Omental fat pad (tissue), 4 donors: ENCODE data around the gene KRTAP5-8. TPM values are rescaled to one million over a fixed set of nuclear protein-coding genes. Genes with fewer than 3 reads are reported as not detected.
"Not testable (repeated sequence)": the region's sequence is repeated elsewhere in the genome, so short reads cannot be mapped to it uniquely, and the experiment has no call there.

Source experiments
- ATAC-seq: fragments of 150-250 bp; one replicate; pipeline ENCODE4 v1.9.1; 2016; ENCODE audit warnings: mild to moderate bottlenecking, moderate library complexity; ENCODE audit not compliant: low FRiP score
- DNase-seq: peaks from one replicate; pipeline ENCODE4 v3.0.0-alpha.2; 2019; ENCODE audit warnings: low spot score
- total RNA-seq, 4 donors: library from RNA; depleted of rRNA; stranded (reverse); fragments of >200 nt; gene quantifications; one replicate each; pipeline ENCODE4 v1.1.0, GENCODE V29; 2016
- TF ChIP-seq, protein P1 (sequence below), 3 donors: fragments of 450-650 bp; IDR thresholded peaks; one replicate each; pipeline ENCODE4 v1.5.1; 2016 to 2017; ENCODE audit warnings: antibody characterized with exemption in 3 of 3, mild to moderate bottlenecking in 3 of 3, moderate library complexity in 2 of 3

Gene KRTAP5-8, protein sequence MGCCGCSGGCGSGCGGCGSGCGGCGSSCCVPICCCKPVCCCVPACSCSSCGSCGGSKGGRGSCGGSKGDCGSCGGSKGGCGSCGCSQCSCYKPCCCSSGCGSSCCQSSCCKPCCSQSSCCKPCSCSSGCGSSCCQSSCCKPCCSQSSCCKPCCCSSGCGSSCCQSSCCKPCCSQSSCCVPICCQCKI
- total RNA-seq: not detected

DNA sequence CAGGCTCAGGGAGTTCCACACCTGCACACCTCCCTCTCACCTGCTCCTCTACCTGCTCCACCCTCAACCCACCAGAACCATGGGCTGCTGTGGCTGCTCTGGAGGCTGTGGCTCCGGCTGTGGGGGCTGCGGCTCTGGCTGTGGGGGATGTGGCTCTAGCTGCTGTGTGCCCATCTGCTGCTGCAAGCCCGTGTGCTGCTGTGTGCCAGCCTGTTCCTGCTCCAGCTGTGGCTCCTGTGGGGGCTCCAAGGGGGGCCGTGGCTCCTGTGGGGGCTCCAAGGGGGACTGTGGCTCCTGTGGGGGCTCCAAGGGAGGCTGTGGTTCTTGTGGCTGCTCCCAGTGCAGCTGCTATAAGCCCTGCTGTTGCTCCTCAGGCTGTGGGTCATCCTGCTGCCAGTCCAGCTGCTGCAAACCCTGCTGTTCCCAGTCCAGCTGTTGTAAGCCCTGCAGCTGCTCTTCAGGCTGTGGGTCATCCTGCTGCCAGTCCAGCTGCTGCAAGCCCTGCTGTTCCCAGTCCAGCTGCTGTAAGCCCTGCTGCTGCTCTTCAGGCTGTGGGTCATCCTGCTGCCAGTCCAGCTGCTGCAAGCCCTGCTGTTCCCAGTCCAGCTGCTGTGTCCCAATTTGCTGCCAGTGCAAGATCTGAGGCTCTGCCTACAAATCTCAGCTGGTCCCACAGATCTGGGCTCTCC is at the start of gene KRTAP5-8:
TSS of gene KRTAP5-8 (plus strand) at position 49 of the 689 bp plus-strand sequence. CDS start at position 80, 31 bp downstream.
- DNase-seq, ATAC-seq: not testable (repeated sequence)

DNA sequence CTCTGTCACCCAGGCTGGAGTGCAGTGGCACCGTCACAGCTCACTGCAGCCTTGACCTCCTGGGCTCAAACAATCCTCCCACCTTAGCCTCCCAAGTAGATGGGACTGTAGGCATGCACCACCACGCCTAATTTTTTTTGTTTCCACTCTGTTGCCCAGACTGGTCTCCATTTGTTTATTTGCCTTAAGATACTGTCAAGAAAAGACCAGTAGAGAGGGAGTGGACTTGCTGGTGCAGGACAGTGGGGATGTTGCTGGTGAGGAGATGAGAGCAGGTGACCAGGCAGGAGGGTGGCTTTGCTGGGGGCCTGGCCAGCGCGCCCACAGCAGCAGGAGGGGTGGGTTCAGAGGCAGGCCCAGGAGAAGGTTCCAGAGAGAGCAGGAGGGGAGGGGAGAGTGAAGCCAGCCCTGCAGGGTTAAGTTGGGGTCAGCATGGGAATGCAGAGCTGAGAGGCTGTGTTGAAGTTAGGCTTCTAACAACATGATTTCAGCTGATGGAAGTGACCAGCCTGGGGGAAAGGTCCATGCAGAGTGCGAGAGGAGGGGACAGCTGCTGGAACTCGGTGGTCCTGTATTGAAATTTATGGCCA is 49.0 kb upstream of the KRTAP5-8 start:
- TF ChIP-seq, protein P1, sequence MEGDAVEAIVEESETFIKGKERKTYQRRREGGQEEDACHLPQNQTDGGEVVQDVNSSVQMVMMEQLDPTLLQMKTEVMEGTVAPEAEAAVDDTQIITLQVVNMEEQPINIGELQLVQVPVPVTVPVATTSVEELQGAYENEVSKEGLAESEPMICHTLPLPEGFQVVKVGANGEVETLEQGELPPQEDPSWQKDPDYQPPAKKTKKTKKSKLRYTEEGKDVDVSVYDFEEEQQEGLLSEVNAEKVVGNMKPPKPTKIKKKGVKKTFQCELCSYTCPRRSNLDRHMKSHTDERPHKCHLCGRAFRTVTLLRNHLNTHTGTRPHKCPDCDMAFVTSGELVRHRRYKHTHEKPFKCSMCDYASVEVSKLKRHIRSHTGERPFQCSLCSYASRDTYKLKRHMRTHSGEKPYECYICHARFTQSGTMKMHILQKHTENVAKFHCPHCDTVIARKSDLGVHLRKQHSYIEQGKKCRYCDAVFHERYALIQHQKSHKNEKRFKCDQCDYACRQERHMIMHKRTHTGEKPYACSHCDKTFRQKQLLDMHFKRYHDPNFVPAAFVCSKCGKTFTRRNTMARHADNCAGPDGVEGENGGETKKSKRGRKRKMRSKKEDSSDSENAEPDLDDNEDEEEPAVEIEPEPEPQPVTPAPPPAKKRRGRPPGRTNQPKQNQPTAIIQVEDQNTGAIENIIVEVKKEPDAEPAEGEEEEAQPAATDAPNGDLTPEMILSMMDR (IDR thresholded peaks at IDR 0.05): no peak
- ATAC-seq: no peak
- no peak for DNase-seq

DNA sequence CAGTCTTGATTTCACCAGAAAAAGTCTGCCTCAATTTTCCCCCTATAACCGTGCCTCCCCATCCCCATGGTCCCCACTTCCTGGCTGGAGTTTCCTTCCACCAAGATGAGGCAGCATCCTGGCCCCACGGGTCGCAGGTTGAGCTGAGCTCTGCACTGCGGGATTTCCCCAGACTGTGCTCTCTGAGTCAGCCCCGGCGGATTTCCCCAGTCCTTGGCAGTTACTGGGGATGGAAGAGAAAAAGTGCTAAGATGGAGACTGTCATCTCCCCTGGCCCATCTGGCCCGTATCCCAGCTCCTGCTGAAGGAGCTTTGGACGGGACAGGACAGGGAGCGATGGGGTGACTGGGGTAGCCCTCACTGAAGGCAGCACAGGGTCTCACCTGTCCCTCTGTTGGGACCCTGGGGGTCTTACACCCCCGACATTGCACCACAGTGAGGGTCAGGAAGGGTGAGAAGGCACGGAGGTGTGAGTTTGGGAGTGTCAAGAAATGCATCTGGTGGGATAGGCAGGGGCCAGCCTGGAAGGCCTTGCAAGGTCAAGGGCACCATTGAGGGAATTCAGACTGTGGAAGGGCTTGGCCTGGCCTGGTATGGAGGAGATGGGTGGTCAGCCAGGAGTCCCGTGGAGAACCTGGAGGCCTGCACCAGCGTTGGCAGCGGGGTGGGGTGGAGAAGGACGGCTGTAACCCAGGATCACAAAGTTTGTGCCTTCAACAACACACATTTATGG is 48.3 kb upstream of the KRTAP5-8 start:
- DNase-seq: no peak
- ATAC-seq: no peak
- TF ChIP-seq, protein P1 (IDR thresholded peaks at IDR 0.05): no peak

DNA sequence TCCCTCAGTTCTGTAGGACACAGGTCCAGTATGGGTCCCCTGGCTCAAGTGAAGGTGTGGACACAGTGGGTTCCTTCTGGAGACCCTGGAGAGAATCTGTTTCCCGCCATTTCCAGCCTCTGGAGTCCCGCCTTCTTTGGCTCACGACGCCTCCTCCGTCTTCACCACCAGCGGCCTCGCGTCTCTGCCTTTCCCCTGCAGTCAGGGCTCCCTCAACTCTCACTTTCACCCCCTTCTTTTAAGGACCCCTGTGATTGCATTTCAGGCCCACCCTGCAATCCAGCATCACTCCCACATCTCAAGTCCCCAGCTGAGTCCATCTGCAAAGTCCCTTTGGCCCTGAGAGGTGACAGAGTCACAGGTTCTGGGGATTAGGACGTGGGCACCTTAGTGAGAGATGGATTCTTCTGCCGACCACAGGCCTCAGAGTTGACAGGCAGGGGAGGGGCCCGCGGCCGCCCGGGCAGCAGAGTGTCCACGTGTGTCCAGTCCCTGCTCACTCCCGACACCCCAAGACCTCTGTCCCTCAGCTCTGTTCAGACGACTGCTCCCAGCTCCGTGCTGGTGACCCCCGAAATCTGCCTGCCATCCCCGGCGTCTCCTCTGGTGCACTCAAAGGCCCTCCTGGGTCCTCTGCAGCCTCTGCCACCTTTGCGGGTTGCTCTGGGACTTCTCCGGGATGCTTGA is 47.6 kb upstream of the KRTAP5-8 start:
- ATAC-seq (no peak), DNase-seq (no peak)
- TF ChIP-seq, protein P1 (IDR thresholded peaks at IDR 0.05): no peak

DNA sequence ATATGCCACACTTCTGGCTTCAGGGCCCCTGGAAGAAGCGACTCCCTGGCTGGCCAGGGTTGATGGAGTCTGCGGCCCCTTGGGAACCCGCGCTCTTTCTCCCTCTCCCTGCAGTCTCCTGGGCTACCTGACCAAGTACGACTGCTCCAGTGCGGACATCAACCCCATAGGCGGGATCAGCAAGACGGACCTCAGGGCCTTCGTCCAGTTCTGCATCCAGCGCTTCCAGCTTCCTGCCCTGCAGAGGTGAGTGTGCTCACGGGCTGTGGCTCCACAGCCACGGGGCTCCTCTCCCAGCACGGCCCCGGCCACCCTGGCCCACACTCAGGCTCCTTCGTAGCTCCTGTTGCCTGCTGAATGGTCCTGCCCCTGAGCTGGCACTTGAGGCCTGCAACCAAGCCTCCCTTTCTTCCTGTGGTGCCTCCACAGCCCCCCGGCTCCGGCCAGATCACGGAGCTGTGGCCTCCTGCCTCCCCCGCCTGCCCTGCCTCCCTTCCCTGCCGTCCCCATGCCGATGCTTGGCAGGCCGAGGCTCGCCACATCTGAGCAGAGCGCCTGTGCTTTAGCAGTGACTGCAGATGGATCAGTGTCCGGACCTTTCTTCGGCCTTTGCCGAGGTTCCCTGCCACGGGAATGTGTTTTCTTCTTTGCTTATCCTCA is 47.0 kb upstream of the KRTAP5-8 start:
- DNase-seq (no peak), ATAC-seq (no peak)
- TF ChIP-seq, protein P1 (IDR thresholded peaks at IDR 0.05): no peak

DNA sequence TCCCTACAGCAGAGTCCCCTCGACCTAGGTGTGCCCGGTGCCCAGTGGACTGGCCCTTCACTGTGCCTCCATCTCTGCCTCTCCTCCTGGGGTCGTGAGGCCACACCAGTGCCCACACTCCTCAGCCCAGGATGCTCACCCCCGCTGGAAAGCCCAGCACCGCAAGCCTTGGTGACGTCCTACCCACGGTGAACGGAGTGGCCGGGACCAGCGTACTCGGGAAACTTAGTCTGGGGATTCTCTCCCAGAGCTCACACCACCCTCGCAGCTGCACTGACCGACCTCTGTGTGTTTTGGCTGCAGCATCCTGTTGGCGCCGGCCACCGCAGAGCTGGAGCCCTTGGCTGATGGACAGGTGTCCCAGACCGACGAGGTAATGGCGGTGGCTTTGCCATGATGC is 46.3 kb upstream of the KRTAP5-8 start:
- no peak for ATAC-seq
- TF ChIP-seq, protein P1 (IDR thresholded peaks at IDR 0.05): no peak
- no peak for DNase-seq
